OCI-LY7 (cell line): Measurements from ENCODE around the gene NHS. TPM values are rescaled to one million over a fixed set of nuclear protein-coding genes. Genes with fewer than 3 reads are reported as not detected.

Source experiments
- BruUV-seq: library from RNA; stranded (reverse); fragments of 400-500 nt; replicated peaks from 2 replicates; lab custom pipeline; 2021; lab: Mats Ljungman, UMichigan
- CTCF ChIA-PET: fragments of 300-600 bp; sonication (Branson Sonifier 250); formaldehyde crosslinking; loops from one replicate; lab custom pipeline; 2022; ENCODE audit warnings: antibody characterized with exemption; ENCODE audit not compliant: unreplicated experiment; lab: Charles Lee
- POLR2A ChIA-PET: fragments of 300-600 bp; sonication (Branson Sonifier 250); formaldehyde crosslinking; loops from one replicate; lab custom pipeline; 2022; ENCODE audit warnings: antibody characterized with exemption; lab: Charles Lee
- DNase-seq: peaks from one replicate; pipeline ENCODE4 v3.0.0-alpha.2; 2015; ENCODE audit warnings: low spot score
- H2AFZ ChIP-seq: fragments of 200-600 bp; sonication (generic), shearing (Covaris generic); 2 replicates; pipeline ENCODE4 v1.6.1; 2014; ENCODE audit warnings: mild to moderate bottlenecking, antibody characterized with exemption, low read length, moderate library complexity
- H3K27ac ChIP-seq: fragments of 200-600 bp; sonication (generic); 2 replicates; pipeline ENCODE4 v1.5.1; 2014; ENCODE audit warnings: mixed run types, low read depth, mild to moderate bottlenecking, moderate library complexity, low read length, inconsistent platforms; ENCODE audit not compliant: poor library complexity, severe bottlenecking
- H3K36me3 ChIP-seq: fragments of 200-600 bp; sonication (generic); 2 replicates; pipeline ENCODE4 v1.6.1; 2014; ENCODE audit warnings: mild to moderate bottlenecking, antibody characterized with exemption, low read length, moderate library complexity, mixed read lengths; ENCODE audit not compliant: insufficient read depth
- H3K4me1 ChIP-seq: fragments of 200-600 bp; sonication (generic); 2 replicates; pipeline ENCODE4 v1.5.1; 2014; ENCODE audit warnings: mild to moderate bottlenecking, low read length; ENCODE audit not compliant: insufficient read depth, poor library complexity, severe bottlenecking
- H3K4me2 ChIP-seq: fragments of 200-600 bp; sonication (generic); 2 replicates; pipeline ENCODE4 v1.6.1; 2014; ENCODE audit warnings: mild to moderate bottlenecking, low read length
- H3K4me3 ChIP-seq: fragments of 200-600 bp; sonication (generic); 2 replicates; pipeline ENCODE4 v1.5.1; 2014; ENCODE audit warnings: mild to moderate bottlenecking, low read depth, low read length; ENCODE audit not compliant: poor library complexity, severe bottlenecking
- H3K79me2 ChIP-seq: fragments of 200-600 bp; sonication (generic); 2 replicates; pipeline ENCODE4 v1.6.1; 2016; ENCODE audit warnings: low read depth, mild to moderate bottlenecking, low read length, moderate library complexity, mixed read lengths; ENCODE audit not compliant: insufficient read depth
- H3K9me2 ChIP-seq: fragments of 200-600 bp; sonication (generic); 2 replicates; pipeline ENCODE4 v1.6.1; 2016; ENCODE audit warnings: mild to moderate bottlenecking, low read length, mixed read lengths; ENCODE audit not compliant: insufficient read depth
- H3K9me3 ChIP-seq: fragments of 200-600 bp; sonication (generic); 2 replicates; pipeline ENCODE4 v1.6.1; 2014; ENCODE audit warnings: mild to moderate bottlenecking, mixed run types, low read length, mixed read lengths
- H4K20me1 ChIP-seq: fragments of 200-600 bp; sonication (generic); 2 replicates; pipeline ENCODE4 v1.6.1; 2014; ENCODE audit warnings: mild to moderate bottlenecking, antibody characterized with exemption, low read length, moderate library complexity, mixed read lengths; ENCODE audit not compliant: insufficient read depth
- EZH2phosphoT487 ChIP-seq: fragments of 200-600 bp; sonication (generic); IDR thresholded peaks from 2 replicates; pipeline ENCODE4 v1.6.1; 2018; ENCODE audit warnings: low read depth, borderline replicate concordance, mild to moderate bottlenecking, mixed run types, antibody characterized with exemption, low read length, moderate library complexity, mixed read lengths
- intact Hi-C: fragments of 100-400 bp; cut with micrococcal nuclease; formaldehyde crosslinking; loops from one replicate; pipeline ENCODE4 v1.10.0; 2022; ENCODE audit not compliant: unreplicated experiment
- total RNA-seq, 2 experiments: library from RNA; depleted of rRNA in 1 of 2; stranded (reverse); fragments of >200 nt in 1 of 2; shearing (Covaris generic) in 1 of 2; gene quantifications; 2 replicates each; pipeline ENCODE4 v1.2.3, GENCODE V29; 2014 to 2022
- TF ChIP-seq, protein P1 (sequence below): fragments of 200-600 bp; sonication (generic); conservative IDR thresholded peaks from 2 replicates; pipeline ENCODE4 v1.5.1; 2014; ENCODE audit warnings: mild to moderate bottlenecking, antibody characterized with exemption, low read length, moderate library complexity, mixed read lengths

The NHS gene
- total RNA-seq, 2 experiments from 2014 or later: not detected

DNA sequence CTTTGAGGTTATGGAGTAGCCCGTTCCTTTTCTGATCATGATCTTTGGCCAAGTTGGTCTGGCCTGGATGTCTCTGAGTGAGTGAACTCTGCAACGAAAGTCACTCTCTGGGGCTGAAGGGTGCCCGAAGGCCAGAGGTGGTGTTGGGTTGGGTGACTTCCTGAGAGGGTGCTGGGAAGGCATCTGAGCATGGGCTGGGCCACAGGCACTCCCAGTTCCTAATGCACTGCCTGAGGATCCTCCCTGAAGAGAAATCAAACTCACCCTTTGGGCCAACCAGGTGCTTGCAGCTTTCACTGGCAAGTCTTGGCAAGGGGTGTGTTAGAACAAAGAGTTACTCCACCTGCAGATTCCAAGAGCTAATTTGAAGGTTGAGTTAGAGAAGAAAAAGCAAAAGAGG lies 295.9 kb downstream of the NHS start:
- ChIA-PET CTCF (no interaction called here), POLR2A (no interaction called here)
- DNase-seq: no peak
- H3K4me1 ChIP-seq: no peaks in the 10 kb centered on the region
- no peak overlapping the region for H3K27ac ChIP-seq
- intact Hi-C loops: no loop called here
- no peak overlapping the region for H3K4me3 ChIP-seq
- BruUV-seq: no TSS peak
- H2AFZ ChIP-seq: no peak overlapping the region
- H3K79me2 ChIP-seq: no peaks in the 10 kb centered on the region
- H3K9me3 ChIP-seq: no peaks in the 10 kb centered on the region
- H3K36me3 ChIP-seq: no peaks in the 10 kb centered on the region
- TF ChIP-seq, protein P1, sequence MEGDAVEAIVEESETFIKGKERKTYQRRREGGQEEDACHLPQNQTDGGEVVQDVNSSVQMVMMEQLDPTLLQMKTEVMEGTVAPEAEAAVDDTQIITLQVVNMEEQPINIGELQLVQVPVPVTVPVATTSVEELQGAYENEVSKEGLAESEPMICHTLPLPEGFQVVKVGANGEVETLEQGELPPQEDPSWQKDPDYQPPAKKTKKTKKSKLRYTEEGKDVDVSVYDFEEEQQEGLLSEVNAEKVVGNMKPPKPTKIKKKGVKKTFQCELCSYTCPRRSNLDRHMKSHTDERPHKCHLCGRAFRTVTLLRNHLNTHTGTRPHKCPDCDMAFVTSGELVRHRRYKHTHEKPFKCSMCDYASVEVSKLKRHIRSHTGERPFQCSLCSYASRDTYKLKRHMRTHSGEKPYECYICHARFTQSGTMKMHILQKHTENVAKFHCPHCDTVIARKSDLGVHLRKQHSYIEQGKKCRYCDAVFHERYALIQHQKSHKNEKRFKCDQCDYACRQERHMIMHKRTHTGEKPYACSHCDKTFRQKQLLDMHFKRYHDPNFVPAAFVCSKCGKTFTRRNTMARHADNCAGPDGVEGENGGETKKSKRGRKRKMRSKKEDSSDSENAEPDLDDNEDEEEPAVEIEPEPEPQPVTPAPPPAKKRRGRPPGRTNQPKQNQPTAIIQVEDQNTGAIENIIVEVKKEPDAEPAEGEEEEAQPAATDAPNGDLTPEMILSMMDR: no peak
- TF ChIP-seq EZH2phosphoT487: no peak
- no peaks in the 10 kb centered on the region for H3K9me2 ChIP-seq
- no peak overlapping the region for H3K4me2 ChIP-seq
- H4K20me1 ChIP-seq: no peaks in the 10 kb centered on the region

DNA sequence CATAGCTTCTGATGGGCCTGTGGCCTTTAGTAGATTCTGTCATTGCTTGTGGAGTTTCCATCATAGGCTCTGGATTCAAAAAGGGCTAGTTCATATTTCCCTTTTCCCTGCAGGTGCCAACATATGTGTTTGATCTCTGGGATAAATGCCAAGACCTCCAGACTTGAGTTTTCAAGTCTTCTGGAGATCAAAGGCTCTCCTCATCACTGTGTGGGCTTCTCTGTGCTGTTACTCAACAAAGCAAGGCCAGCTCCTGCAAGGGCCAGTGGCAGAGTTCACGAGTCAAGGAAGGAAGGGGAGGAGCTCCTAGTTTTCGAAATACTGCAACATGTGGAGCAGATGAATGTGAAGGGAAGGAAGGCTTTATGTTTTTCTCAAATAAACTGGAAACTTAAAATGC lies 299.6 kb downstream of the NHS start:
- TF ChIP-seq, protein P1: no peak
- TF ChIP-seq EZH2phosphoT487: no peak

DNA sequence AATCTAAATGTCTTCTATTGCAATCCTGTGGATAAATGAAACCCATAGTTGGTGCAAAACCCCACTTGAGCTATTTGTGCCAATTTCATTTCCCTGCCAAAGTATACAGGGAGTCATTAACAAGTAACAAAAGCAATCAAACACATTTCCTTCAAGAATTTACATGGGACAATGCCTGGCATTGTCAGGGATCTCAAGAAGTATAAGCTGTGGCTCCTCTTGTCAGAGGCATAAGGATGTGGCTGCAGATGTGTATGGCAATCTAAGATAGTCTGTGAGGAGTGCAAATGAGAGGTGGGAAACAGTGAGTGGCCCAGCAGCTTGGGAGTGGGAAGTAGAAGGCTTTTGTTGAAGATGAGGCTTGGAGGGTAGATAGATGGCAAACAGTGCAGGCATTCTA lies 304.3 kb downstream of the NHS start:
- DNase-seq: no peak
- Histone ChIP-seq H3K4me2 (no peak overlapping the region), H2AFZ (no peak overlapping the region), H3K9me3 (no peaks in the 10 kb centered on the region), H3K4me1 (no peaks in the 10 kb centered on the region), H3K36me3 (no peaks in the 10 kb centered on the region), H3K79me2 (no peaks in the 10 kb centered on the region), H3K9me2 (no peaks in the 10 kb centered on the region), H3K4me3 (no peak overlapping the region), H3K27ac (no peak overlapping the region), H4K20me1 (no peaks in the 10 kb centered on the region)
- TF ChIP-seq, protein P1: no peak
- TF ChIP-seq EZH2phosphoT487: no peak
- ChIA-PET CTCF (no interaction called here), POLR2A (no interaction called here)
- intact Hi-C loops: no loop called here
- no TSS peak for BruUV-seq

More for the DNA sequence above, 299.6 kb downstream of the NHS start:
- H2AFZ ChIP-seq: no peak overlapping the region
- no peaks in the 10 kb centered on the region for H4K20me1 ChIP-seq
- H3K4me2 ChIP-seq: no peak overlapping the region
- BruUV-seq: no TSS peak
- no peaks in the 10 kb centered on the region for H3K9me3 ChIP-seq
- intact Hi-C loops: no loop called here
- H3K36me3 ChIP-seq: no peaks in the 10 kb centered on the region
- no peaks in the 10 kb centered on the region for H3K79me2 ChIP-seq
- ChIA-PET POLR2A (no interaction called here), CTCF (no interaction called here)
- H3K27ac ChIP-seq: no peak overlapping the region
- no peak for DNase-seq
- no peaks in the 10 kb centered on the region for H3K9me2 ChIP-seq
- no peaks in the 10 kb centered on the region for H3K4me1 ChIP-seq
- H3K4me3 ChIP-seq: no peak overlapping the region
